NT2/D1 (cell line): ENCODE data around the gene FAM240A.

Experiments
- SUZ12 ChIP-seq: IDR thresholded peaks from 2 replicates; pipeline ENCODE4 v1.6.1; 2011; ENCODE audit not compliant: insufficient read length, insufficient read depth; ENCODE audit errors: extremely low read depth
- ZNF274 ChIP-seq: IDR thresholded peaks from 2 replicates; pipeline ENCODE4 v1.6.1; 2011; ENCODE audit warnings: mild to moderate bottlenecking, low read depth, low read length

DNA sequence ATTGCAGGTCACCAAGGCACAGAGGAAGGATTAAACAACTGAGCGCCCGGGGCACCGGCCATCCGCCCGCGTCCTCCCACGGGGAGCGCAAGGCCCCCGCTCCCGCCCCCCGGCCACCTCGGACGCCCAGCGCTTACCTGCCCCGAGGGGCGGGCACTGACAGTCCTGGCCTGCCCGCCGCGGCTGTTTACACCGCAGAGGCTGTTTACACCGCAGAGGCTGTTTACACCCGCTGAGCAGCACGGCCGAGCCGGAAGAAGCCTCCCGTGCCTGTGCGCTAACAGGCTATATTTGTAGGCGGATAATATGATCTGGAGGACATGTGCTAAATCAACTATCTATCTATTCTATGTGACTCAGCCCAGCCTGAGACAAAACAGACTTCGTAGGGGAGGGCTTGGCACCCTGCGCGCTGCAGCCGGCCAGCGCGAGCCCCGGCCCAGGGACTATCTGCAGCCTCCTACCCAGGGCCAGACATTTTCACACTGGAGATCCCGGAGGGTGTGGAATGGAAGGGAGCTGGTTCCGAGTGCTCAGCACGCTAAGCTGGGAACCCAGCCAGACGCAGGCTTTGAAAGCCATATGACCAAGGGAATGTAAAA lies 46.2 kb upstream of the FAM240A start, which contains the start of gene LRRC2:
- TF ChIP-seq ZNF274 (no peak), SUZ12 (no peak)
